Right lobe of liver (tissue), 4 donors: ENCODE results near the gene BICC1.

Source experiments
- POLR2A ChIP-seq: fragments of 450-650 bp; IDR thresholded peaks from one replicate; pipeline ENCODE4 v1.6.1; 2017; ENCODE audit warnings: antibody characterized with exemption, mild to moderate bottlenecking
- TF ChIP-seq, protein P1 (sequence below), 4 donors: fragments of 200-600 bp in 3 of 4; fragments of 450-650 bp in 1 of 4; IDR thresholded peaks; one replicate each; pipeline versions ENCODE4 v1.5.1 to v1.8.0; 2016 to 2022; ENCODE audit warnings: antibody characterized with exemption in 4 of 4, mild to moderate bottlenecking in 2 of 4
- donor health status: DM: no; HTN: no; CAD: no.
- donor health status: DM: no; HTN: no; CAD: no.
- donor health status: DM: no; HTN: yes; CAD: no.

GRCh38 chr10:58791137-58791536 lies 278.5 kb downstream of the BICC1 start:
- TF ChIP-seq, protein P1, sequence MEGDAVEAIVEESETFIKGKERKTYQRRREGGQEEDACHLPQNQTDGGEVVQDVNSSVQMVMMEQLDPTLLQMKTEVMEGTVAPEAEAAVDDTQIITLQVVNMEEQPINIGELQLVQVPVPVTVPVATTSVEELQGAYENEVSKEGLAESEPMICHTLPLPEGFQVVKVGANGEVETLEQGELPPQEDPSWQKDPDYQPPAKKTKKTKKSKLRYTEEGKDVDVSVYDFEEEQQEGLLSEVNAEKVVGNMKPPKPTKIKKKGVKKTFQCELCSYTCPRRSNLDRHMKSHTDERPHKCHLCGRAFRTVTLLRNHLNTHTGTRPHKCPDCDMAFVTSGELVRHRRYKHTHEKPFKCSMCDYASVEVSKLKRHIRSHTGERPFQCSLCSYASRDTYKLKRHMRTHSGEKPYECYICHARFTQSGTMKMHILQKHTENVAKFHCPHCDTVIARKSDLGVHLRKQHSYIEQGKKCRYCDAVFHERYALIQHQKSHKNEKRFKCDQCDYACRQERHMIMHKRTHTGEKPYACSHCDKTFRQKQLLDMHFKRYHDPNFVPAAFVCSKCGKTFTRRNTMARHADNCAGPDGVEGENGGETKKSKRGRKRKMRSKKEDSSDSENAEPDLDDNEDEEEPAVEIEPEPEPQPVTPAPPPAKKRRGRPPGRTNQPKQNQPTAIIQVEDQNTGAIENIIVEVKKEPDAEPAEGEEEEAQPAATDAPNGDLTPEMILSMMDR (IDR thresholded peaks at IDR 0.05), result no peak
- no peak for TF ChIP-seq POLR2A
